ENCODE results near the gene OR2D3. TPM values are rescaled to one million over a fixed set of nuclear protein-coding genes. Genes with fewer than 3 reads are reported as not detected.
A peak's percentile ranks its signal among the peaks of the same experiment; 100 is the strongest.

OR2D3 gene
- total and polyA plus RNA-seq, 2 of the 4 experiments (the other 2 are of a cell fraction), result not detected

DNA sequence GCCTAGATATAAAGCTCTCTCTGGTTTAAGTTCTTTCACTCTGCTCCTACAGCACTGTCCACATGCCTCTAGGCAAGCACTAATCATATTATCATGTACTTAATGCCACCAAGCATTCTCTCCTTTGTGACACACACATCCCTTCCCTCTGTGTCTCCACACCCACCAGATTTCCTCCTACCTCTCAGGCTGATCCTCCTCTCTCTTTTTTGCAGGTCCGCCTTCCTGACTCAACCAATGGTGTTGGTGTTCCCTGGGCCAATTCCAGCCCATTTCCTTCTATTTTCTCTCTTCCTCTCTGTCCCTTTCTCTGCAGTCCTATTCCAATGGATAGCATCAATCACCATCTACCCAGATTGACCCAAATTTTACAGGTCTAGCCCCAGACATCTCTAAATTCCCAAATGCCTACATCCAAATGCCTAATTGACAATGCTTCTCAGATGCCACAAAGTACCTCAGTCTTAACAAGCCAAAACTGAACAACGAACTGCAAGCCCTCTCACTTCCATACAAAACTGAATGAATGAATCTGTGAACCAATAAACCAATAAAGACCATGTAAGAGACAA lies 4.9 kb downstream of the OR2D3 start (continued):
- no peak for TF ChIP-seq POLR2A (IDR thresholded peaks at IDR 0.05; ENCODE audit: low read depth, low read length)

DNA sequence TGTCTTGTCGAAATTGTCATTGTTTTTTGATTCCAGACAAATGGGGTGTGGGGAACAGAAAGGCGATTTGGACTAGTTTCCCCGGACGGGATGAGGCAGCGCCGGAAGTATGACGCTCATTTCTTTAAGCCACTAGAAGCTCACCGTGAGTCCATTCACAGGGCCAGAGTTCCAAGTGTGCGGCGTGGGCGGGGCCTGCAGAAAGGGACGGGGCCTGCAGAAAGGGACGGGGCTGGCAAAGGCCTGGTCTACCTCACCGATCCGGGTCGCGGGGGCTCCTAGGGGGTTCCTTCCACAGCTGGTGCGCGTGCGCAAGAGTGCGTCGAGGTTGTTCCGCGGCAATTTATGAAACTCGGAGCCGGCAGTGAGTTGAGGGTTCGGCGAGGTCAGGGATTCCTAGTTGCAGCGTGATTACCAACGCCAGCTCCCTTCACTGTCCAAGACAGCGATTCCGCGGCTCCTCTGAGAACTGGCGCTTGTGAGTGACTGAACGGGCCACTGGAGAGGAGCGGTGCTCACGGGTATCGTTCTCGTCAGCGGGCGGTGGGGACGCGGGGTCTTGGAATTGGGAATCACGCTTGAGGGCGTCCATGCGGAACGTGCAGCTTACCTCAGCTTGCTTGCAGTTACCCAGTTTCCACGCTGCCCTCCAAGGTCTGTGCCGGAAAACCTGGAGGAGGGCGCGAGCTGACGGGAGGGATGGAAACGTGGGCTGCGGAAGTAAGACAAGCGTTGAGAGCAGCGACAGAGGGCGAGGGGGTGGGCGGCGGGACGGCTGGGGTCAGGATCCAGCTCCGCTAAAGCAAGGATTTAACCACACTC lies 5.6 kb downstream of the OR2D3 start, which contains the start of gene ZNF215:
Gene ZNF215, plus strand, starts transcription at position 219 of the 822 bp plus-strand sequence. CDS start 5,847 bp downstream, outside the sequence.
- ChIA-PET POLR2A (ENCODE audit: unreplicated experiment) (interaction anchor here (0.5 kb wide), 1 partner anchor 1804 kb away, joined by 4 read pairs; no protein-coding TSS in a partner anchor), CTCF (interaction anchor here (0.7 kb wide), 1 partner anchor 1532 kb away, joined by 7 read pairs; no protein-coding TSS in a partner anchor)
- Histone ChIP-seq H3K56ac (ENCODE audit: extremely low read depth, insufficient read depth, low read length) (peak within 1 kb of the TSS; percentile 68), H2BK5ac (ENCODE audit: low read depth, low read length, poor library complexity, severe bottlenecking) (peak within 1 kb of the TSS; percentile 53), H3K79me1 (ENCODE audit: low read depth in 1 of 2, low read length in 2 of 2) (peaks cover 6 to 10% of the 10 kb centered on the region in 2 experiments), H4K20me1 (ENCODE audit: insufficient read depth, low read length) (no peaks in the 10 kb centered on the region), H3K18ac (ENCODE audit: low read depth, low read length) (peak within 1 kb of the TSS; percentile 19; the same call in 1 of the 2 replicates), H2BK15ac (ENCODE audit: low read depth, low read length) (peak within 1 kb of the TSS; percentile 51; the same call in 1 of the 3 replicates), H2AK5ac (ENCODE audit: low read depth, low read length) (no peak within 1 kb of the TSS), H3K36me3 (ENCODE audit: control insufficient read depth, insufficient read depth, low read length) (no peaks in the 10 kb centered on the region), H3K27me3 (ENCODE audit: control insufficient read depth, insufficient read depth, low read length) (no peaks in the 10 kb centered on the region), H3K9me3 (ENCODE audit: control insufficient read depth, insufficient read depth, low read length) (no peaks in the 10 kb centered on the region), H4K91ac (ENCODE audit: insufficient read depth, low read depth, low read length) (peak within 1 kb of the TSS; percentile 59), H3K14ac (replicated peaks; ENCODE audit: low read depth, low read length) (peak within 1 kb of the TSS; percentile 91), H3K4me2 (ENCODE audit: low read depth, low read length) (peak within 1 kb of the TSS; percentile 62), H3K27ac (ENCODE audit: insufficient read depth, low read length) (peak within 1 kb of the TSS; percentile 26), H3K23ac (ENCODE audit: low read depth, low read length) (peak within 1 kb of the TSS; percentile 48), H2BK120ac (ENCODE audit: low read depth, low read length) (peak within 1 kb of the TSS; percentile 54), H2BK20ac (ENCODE audit: low read depth, low read length) (peak within 1 kb of the TSS; percentile 11; the same call in 1 of the 2 replicates), H3K4me1 (ENCODE audit: control insufficient read depth, insufficient read depth, low read length) (no peaks in the 10 kb centered on the region), H3K4me3 (ENCODE audit: insufficient read depth, low read depth, low read length) (peak within 1 kb of the TSS; percentile 65), H3K9ac (ENCODE audit: low read depth, low read length) (peak within 1 kb of the TSS; percentile 58), H3K4ac (ENCODE audit: low read depth, low read length) (peak within 1 kb of the TSS; percentile 49), H4K5ac (ENCODE audit: low read depth, low read length) (peak within 1 kb of the TSS; percentile 47; the same call in 1 of the 2 replicates), H3K9me1 (ENCODE audit: insufficient read depth, low read length) (no peaks in the 10 kb centered on the region), H4K8ac (ENCODE audit: low read depth in 2 of 2, low read length in 2 of 2) (peak within 1 kb of the TSS; percentile 44 to 83), H2AK9ac (replicated peaks; ENCODE audit: low read depth, low read length, poor library complexity) (peak within 1 kb of the TSS; percentile 77), H2AFZ (replicated peaks; ENCODE audit: low read length, poor library complexity) (peak within 1 kb of the TSS; percentile 99)
- TF ChIP-seq CEBPB (IDR thresholded peaks at IDR 0.05; ENCODE audit: low read depth, low read length), result no peak
- TF ChIP-seq FOS (IDR thresholded peaks at IDR 0.05; ENCODE audit: low read depth, low read length), result no peak
- peak; percentile 8; the same call in 1 of the 2 replicates for TF ChIP-seq RAD21 (IDR thresholded peaks at IDR 0.05; ENCODE audit: low read length)
- TF ChIP-seq, protein P1, sequence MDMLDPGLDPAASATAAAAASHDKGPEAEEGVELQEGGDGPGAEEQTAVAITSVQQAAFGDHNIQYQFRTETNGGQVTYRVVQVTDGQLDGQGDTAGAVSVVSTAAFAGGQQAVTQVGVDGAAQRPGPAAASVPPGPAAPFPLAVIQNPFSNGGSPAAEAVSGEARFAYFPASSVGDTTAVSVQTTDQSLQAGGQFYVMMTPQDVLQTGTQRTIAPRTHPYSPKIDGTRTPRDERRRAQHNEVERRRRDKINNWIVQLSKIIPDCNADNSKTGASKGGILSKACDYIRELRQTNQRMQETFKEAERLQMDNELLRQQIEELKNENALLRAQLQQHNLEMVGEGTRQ (IDR thresholded peaks at IDR 0.05; ENCODE audit: low read depth, low read length), result no peak
- TF ChIP-seq BHLHE40 (IDR thresholded peaks at IDR 0.05; ENCODE audit: low read depth, low read length), result no peak; the same call in 1 of the 2 replicates
- 0 out of 2 replicates have a peak, but pooled peaks have one; percentile 25 for TF ChIP-seq MAZ (IDR thresholded peaks at IDR 0.05; ENCODE audit: borderline replicate concordance, low read depth, low read length)
- no peak for TF ChIP-seq RCOR1 (IDR thresholded peaks at IDR 0.05; ENCODE audit: insufficient replicate concordance, low read length)
- TF ChIP-seq, protein P2, sequence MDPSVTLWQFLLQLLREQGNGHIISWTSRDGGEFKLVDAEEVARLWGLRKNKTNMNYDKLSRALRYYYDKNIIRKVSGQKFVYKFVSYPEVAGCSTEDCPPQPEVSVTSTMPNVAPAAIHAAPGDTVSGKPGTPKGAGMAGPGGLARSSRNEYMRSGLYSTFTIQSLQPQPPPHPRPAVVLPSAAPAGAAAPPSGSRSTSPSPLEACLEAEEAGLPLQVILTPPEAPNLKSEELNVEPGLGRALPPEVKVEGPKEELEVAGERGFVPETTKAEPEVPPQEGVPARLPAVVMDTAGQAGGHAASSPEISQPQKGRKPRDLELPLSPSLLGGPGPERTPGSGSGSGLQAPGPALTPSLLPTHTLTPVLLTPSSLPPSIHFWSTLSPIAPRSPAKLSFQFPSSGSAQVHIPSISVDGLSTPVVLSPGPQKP (IDR thresholded peaks at IDR 0.05; ENCODE audit: borderline replicate concordance, low read depth, low read length), result no peak
- no peak for TF ChIP-seq SMC3 (IDR thresholded peaks at IDR 0.05; ENCODE audit: low read depth, low read length)
- peak; percentile 17 for TF ChIP-seq MXI1 (IDR thresholded peaks at IDR 0.05; ENCODE audit: borderline replicate concordance, low read depth, low read length)
- WGBS, 2 experiments (ENCODE audit: extremely low coverage in 2 of 2, insufficient read length in 1 of 2), result 0% methylated on average over 31 of the region's 61 CpGs; no CpG with 5 or more reads in 1 of the 2 experiments
- peak; percentile 91 for ATAC-seq (ENCODE audit: low read depth)
- intact Hi-C loops (cut with micrococcal nuclease), result loop anchor here (2.0 kb wide), 1 partner anchor 94 kb away; the partner anchor contains the start of genes NLRP14 and ZNF214
- dilution Hi-C loops (cut with HindIII; ENCODE audit: low sequenced_read_pairs, unreplicated experiment), result no loop called here
- no TSS peak for BruUV-seq (replicated peaks)
- in situ Hi-C loops (cut with MboI; ENCODE audit: low sequenced_read_pairs), result no loop called here
- DNase-seq, result peak; percentile 81

Data from IMR-90 (cell line).